HG02840 (cell line): ENCODE results near the gene PTPRM.
"Not testable (repeated sequence)": the region's sequence is repeated elsewhere in the genome, so short reads cannot be mapped to it uniquely, and the experiment has no call there.

Experiments used
- ATAC-seq: cut with Tn5 transposase; IDR thresholded peaks from one replicate; pipeline ENCODE4 v1.9.1; 2021; ENCODE audit warnings: mild to moderate bottlenecking, moderate library complexity, moderate number of reproducible peaks; ENCODE audit not compliant: unreplicated experiment, low FRiP score

The PTPRM gene

GRCh38 chr18:8019600-8019999, 452.5 kb downstream of the PTPRM start:
- no peak for ATAC-seq

GRCh38 chr18:8020132-8020846, 453.2 kb downstream of the PTPRM start:
- ATAC-seq, result no peak

- no peak for ATAC-seq
Measured at GRCh38 chr18:8029061-8029460, 461.9 kb downstream of the PTPRM start.

GRCh38 chr18:8029731-8030130, 462.6 kb downstream of the PTPRM start:
- no peak for ATAC-seq

GRCh38 chr18:8030201-8030600, 463.1 kb downstream of the PTPRM start:
- no peak for ATAC-seq

- no peak for ATAC-seq
Measured at GRCh38 chr18:8031496-8031895, 464.4 kb downstream of the PTPRM start.

- no peak for ATAC-seq
Measured at GRCh38 chr18:8034674-8035073, 467.6 kb downstream of the PTPRM start.

GRCh38 chr18:8036551-8036950, 469.4 kb downstream of the PTPRM start:
- no peak for ATAC-seq

- no peak for ATAC-seq
Measured at GRCh38 chr18:8037296-8037695, 470.2 kb downstream of the PTPRM start.

- no peak for ATAC-seq
Measured at GRCh38 chr18:8040021-8040420, 472.9 kb downstream of the PTPRM start.

- no peak for ATAC-seq
Measured at GRCh38 chr18:8041526-8042111, 474.5 kb downstream of the PTPRM start.

GRCh38 chr18:8044004-8044403, 476.9 kb downstream of the PTPRM start:
- ATAC-seq, result no peak

- ATAC-seq, result no peak
Measured at GRCh38 chr18:8045160-8045883, 478.2 kb downstream of the PTPRM start.

- ATAC-seq, result no peak
Measured at GRCh38 chr18:8045884-8046281, 478.8 kb downstream of the PTPRM start.

- no peak for ATAC-seq
Measured at GRCh38 chr18:8046441-8046840, 479.3 kb downstream of the PTPRM start.

- no peak for ATAC-seq
Measured at GRCh38 chr18:8049147-8049546, 482.0 kb downstream of the PTPRM start.

- ATAC-seq, result no peak
Measured at GRCh38 chr18:8050616-8051329, 483.7 kb downstream of the PTPRM start.

- no peak for ATAC-seq
Measured at GRCh38 chr18:8051453-8051852, 484.3 kb downstream of the PTPRM start.

GRCh38 chr18:8052237-8052701, 485.2 kb downstream of the PTPRM start:
- no peak for ATAC-seq

- no peak for ATAC-seq
Measured at GRCh38 chr18:8056723-8057122, 489.6 kb downstream of the PTPRM start.

- not testable (repeated sequence) for ATAC-seq
Measured at GRCh38 chr18:8063152-8063551, 496.0 kb downstream of the PTPRM start.
